G401 (cell line): Measurements from ENCODE around the gene CHID1. TPM values are rescaled to one million over a fixed set of nuclear protein-coding genes. Genes with fewer than 3 reads are reported as not detected.
A peak's percentile ranks its signal among the peaks of the same experiment; 100 is the strongest.

Experiments used
- DNase-seq: peaks from one replicate; pipeline ENCODE4 v3.0.0-alpha.2; 2015; ENCODE audit warnings: low spot score
- in situ Hi-C: cut with HindIII; loops from 2 replicates; pipeline ENCODE4 v1.10.0; 2016; ENCODE audit warnings: low sequenced_read_pairs, mixed read lengths
- total RNA-seq: library from RNA; depleted of rRNA; stranded (reverse); fragments of >200 nt; shearing (Covaris generic); gene quantifications from 2 replicates; pipeline ENCODE4 v1.2.3, GENCODE V29; 2014

CHID1 gene
- total RNA-seq, 1 experiment from 2014 or later = 64.2 TPM

DNA sequence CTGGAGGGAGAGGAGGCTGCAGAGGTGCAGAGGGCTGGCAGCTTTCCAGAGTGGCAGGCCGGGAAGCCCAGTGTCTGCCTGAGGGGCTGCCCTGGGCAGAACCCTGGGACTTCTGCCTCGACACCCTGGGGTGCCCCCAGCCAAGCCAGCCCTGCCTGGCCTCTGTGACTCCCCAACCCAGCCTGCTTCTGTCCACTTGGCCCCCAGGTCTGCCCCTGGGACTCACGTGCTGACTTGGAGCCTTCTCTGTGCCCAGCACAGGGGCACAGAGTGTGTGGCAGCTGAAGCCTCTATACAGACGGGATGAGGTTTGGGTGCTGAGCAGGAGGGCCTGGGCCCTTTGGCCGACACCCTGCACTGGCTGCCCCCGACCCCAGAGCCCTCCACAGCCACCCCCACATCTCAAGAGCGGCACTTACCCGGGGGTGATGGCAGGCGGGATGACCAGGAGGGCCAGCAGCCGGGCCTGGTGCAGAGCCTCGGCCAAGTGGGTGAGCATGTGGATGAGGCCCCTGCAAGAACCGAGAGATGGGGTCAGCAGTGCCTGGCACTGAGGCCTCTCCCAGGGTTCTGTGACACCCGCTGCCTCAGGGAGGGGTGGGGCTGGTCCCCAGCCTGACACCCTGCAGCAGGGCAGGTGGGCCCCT, 17.5 kb downstream of the CHID1 start:
- no peak for DNase-seq
- in situ Hi-C loops = no loop called here

DNA sequence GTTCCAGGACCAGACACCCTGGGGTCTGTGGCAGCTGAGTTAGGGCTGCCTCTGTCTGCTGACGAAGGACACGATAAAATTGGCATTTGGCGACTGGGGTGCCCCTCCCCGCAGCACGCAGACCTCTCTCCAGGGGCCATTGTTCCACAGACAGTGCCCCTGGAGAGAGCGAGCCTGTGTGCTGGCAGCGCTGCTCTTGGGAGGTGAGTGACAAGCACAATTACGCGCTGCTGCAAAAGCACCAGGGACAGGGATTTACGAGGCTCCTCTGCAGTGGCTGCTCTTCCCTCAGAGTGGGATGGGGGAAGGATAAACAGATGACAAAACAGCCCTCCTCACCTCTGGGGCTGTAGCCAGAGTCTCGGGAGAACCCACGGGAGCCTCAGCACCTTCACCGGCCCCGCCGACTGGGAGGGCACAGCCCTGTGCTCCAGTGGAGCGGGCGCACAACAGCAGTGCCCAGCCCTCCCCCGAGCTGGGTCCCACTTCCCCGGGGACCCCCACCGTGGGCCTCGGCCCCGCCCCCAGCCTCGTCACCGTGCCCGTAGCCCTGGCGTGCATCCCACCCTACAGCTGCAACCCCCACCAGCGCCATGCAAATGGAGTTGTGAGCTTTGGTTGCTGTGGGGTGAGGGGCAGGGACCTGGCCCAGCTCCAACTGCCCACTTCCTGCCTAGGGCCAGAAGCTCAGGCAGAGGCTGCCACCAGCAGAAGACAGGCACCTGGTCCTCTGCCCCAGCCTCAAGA, 19.6 kb downstream of the CHID1 start:
- DNase-seq = no peak
- in situ Hi-C loops = no loop called here

DNA sequence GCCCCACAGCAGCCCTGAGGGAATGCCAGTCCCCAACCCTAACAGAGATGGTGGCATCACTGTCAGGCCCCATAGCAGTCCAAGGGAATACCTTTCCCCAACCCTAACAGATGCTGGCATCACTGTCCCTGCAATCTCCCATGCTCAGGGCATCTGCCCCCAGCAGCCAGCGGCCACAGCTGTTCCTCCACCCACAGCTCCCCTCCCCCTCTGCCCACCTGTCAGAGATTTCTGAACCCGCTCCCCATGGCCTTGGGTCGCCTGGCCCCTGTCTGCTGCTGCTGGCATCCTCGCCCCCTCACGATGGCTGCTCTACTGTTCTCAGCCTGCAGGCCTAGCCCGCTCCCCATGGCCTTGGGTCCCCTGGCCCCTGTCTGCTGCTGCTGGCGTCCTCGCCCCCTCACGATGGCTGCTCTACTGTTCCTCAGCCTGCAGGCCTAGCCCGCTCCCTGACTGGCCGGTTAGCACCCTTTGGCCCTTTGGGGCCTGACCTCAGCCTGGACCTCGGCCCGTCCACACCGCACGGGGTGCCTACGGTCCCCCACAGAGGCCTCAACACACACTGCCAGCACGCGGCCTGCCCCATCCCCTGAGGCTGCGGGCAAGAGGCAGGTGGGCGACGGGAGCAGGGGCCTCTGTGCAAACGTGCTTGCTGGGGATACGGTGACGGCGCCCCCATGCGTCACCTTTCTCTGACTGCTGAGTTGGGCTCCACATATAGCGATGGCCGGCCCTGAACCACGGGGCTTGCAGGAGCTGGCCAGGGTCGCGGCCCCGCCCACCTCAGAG, 20.7 kb downstream of the CHID1 start:
- DNase-seq = no peak
- in situ Hi-C loops = no loop called here

DNA sequence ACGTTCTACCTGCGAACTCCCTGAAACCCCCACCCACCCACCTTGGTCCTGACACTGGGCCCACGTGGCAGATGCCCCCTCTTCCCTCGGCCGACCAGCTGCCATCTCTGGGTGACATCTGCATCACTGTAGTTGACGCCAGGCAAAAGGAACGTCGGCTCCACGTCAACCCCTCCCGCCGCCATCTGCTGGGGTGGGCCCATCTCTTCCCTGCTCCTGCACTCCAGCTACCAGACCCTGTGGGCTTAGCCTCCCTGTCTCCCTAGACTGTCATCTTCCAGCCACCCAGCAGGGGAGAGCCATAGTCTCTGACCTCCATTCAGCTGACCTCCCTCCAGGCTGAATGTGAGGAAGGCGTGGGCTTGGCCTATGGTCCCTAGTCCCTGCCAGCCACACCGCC, 21.4 kb downstream of the CHID1 start:
- no peak for DNase-seq
- in situ Hi-C loops = no loop called here

DNA sequence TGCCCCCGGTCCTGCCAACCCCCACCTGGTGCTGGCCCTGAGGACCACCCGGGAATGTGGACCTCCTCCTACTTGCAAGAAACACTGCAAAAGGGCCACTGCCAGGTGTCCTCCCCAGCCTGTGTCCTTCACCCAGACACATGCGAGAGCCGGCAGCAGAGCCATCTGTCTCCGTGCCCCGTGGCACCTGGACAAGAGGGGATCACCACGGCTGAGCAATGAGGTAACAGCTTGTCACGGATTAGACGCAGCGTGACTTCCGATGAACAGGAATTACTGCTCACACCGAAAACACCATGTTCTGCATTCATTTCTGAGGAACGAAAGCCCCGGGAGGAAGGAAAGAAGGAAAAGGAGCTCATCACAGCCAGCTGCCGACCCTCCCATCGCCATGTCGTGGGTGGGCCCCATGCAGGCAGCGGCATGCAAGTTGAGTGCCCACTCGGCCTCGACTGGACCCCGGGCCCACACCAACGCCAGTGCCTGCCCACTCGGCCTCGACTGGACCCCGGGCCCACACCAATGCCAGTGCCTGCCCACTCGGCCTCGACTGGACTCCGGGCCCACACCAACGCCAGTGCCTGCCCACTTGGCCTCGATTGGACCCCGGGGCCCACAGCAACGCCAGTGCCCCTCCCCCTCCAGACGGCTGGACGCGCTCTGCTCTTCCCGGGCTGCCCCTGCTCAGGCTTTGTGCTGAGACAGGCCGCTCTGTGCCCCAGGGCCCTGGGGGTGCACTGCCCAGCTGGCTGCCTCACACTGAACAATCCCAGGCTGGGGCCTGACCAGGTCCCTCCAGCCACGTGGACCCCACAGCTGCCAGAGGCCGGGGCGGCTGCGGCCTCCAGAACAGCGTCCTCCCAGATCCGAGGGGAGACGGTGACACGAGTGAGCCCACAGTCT, 22.0 kb downstream of the CHID1 start:
- in situ Hi-C loops = no loop called here
- peak; percentile 98 for DNase-seq

DNA sequence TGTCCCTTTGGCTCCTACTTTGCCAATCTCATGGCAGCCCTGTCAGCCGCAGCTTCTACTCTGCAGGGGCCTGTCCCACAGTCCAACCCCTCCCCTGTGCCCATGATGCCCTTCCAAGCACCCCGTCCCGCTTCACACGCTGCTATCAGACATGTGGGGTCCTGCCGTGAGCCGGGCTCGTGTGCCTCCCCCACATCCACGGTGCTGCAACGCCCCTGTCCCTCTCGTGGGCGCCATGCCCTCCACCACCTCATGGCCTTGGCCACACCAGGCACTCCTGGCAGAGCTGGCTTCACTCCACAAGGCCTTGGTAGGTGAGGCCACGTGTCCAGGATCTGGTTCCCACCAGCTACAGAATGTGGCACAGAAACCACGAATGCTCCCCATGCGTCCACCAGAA, 23.0 kb downstream of the CHID1 start:
- peak; percentile 33 for DNase-seq
- in situ Hi-C loops = no loop called here

DNA sequence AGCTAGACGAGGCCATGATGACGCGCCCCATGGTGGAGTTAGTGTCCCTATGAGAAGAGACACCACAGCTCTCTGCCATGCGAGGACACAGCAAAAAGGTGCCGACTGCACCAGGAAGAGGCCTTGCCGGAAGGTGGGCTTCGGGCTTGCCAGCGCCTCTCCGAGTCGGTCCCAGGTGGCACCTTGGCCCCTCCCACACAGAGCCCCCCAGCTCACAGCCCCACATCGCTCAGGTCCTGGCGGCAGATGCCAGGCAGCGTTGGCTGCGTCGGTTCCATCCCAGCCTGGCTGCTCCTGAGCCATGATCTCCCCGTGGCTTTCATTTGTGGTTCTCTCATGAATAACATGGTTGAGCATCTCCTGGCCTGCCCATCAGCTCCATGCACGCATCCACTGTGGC, 24.0 kb downstream of the CHID1 start:
- in situ Hi-C loops = no loop called here
- DNase-seq = no peak

DNA sequence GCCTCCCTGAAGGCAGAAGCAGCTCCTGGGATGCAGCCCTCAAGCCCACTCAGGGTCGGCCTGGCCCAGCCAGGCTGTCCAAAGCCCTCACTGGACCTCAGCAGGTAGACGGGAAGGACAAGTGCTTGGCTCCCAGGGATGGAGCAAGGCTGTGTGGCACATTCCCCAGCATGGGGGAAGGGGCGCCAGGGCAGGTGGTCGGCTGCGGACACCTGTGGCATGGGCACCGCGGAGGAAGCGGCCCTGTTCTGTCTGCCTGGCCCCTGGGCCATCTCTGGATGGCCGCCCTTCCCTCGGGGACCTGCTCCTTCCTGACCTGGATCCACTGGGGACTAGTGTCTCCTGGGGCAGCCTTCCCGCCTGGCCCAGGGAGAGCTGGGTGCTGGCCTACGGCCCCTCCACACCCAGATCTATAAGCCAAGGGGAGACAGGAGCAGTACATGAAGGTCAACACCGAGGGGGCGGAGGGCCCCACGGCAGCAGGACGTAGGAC, 26.0 kb downstream of the CHID1 start:
- in situ Hi-C loops = no loop called here

DNA sequence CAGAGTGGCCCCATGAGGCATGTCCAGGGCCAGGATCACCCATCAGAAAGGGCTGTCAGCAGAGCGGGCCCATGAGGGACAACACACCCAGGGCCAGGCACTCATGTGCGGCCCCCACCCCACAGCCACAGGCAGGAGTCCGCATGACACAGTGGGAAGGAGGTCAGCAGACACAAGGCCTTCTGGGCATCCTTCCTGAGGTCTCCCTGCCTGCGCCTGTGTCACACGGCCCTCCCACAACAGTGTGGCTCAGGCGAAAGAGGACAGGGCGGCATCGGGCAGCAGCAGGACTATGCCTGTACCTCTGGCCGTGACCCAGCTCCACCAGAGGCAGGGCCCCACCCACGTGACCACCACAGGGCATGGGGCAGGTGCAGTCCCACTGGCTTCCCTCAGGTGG, 27.1 kb downstream of the CHID1 start:
- in situ Hi-C loops = no loop called here
- DNase-seq = no peak

More for the DNA sequence above, 26.0 kb downstream of the CHID1 start:
- DNase-seq = no peak

DNA sequence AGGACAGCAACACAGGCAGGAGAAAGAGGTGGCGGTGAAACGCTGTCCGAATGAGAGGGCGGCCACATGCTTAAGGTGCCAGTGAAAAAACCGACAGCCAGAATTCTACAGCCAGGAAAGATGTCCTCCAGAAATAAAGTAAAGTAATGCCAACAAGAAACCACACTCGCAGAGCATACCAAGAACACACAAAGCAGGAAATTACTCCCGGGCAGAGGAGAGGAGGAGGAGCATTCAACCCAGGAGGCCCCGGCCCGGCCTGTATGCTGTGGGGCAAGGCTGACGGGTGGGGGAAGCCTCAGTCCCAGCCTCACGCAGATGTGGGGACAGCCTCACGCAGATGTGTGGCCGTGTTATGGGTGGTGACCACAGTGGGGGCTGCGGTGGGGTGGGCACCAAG, 28.0 kb downstream of the CHID1 start:
- in situ Hi-C loops = no loop called here
- no peak for DNase-seq

DNA sequence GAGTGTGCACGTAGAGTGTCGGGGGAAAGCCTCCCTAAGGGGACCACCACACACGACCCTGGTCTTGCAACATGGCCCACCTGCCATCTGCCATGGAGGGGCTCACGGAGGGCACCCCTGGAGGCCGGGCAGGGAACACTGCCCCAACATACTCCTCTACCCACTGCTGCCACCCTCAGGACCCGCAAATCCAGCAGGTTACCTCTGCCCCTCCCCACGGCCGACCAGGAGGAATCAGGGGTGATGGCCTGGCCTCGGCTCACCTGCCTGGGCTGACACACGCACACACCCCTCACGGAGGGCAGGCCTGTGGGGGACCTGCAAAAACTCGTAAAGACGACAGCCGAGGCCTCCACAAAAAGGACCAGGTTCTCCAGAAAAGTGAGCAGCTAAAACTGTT, 30.2 kb downstream of the CHID1 start:
- in situ Hi-C loops = no loop called here
- no peak for DNase-seq

DNA sequence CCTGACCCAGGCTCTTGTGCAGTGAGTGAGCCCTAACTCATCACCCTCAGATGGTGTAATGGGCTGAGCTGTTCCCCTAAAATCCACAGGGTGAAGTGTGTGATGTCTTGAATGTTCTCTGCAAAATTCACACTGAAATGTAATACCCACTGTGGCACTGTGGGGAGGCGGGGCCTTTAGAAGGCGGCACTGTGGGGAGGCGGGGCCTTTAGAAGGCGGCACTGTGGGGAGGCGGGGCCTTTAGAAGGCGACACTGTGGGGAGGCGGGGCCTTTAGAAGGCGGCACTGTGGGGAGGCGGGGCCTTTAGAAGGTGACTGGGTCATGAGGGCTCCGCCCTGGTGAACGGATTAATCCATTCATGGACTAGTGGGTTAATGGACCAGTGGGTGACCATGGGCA, 33.0 kb downstream of the CHID1 start:
- in situ Hi-C loops = no loop called here
- no peak for DNase-seq

DNA sequence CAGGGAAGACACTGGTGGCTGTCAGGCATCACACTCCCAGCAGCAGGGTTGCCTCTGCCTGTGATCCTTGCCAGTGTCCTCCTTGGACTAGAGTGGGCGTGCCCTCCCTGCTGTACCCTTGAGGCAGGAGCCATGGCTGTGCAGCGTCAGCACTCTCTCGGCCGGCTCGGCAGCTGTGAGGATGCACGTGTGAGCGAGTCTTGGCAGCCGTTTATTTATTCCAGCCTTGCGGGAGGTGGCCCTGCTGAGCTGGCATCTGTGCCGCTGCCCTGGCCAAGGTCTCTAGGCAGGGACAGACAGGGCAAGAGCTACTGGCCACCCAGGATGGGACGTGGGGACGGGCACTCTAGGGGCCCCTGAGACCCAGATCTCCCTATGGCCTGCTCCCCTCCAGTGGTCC, 34.1 kb downstream of the CHID1 start:
- DNase-seq = peak; percentile 91
- in situ Hi-C loops = no loop called here

DNA sequence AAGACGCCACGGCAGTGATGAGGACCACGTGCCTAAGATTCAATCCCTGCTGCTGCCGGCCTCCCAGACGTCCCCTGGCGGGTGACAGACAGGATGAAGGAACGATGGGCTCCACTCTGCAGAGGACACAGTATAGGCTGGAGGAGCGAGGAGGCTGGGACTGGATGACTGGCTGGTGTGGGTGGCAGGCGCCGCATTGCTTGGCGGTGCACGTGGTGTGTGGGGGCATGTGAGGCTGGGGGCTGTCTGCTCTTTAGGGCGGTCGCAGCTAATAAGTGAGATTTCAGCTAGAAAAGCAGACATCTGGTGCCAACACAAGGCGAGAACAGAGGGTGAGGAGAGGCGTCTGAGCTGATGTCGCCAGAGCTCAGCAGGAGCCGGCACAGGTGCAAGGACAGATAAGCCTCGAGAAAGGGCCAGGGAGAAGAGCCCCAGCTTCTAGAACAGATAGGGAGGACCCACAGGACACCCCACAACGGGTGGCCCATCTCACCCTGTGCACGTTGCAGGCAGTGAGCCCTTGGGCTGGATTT, 34.8 kb downstream of the CHID1 start:
- DNase-seq = no peak
- in situ Hi-C loops = no loop called here

DNA sequence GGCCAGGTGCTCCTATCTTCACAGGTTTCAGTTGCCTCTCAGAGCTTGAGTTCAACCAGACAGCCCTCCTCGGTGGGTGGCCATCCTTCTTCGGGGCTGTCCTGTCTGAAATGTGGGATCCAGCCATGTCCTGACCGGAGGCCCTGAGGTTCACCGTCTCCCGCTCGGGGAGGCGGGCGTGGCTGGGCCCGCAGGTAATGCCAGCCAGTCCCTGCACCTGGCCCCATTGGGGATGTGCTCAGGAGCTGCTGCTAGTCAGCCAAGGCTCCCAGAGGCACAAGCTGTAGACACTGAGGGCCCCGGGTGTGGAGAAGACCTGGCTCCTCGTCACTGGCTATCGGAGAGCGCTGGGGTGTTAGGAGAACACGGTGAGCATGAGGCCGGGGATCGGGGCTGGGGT, 35.4 kb downstream of the CHID1 start:
- no peak for DNase-seq
- in situ Hi-C loops = no loop called here

DNA sequence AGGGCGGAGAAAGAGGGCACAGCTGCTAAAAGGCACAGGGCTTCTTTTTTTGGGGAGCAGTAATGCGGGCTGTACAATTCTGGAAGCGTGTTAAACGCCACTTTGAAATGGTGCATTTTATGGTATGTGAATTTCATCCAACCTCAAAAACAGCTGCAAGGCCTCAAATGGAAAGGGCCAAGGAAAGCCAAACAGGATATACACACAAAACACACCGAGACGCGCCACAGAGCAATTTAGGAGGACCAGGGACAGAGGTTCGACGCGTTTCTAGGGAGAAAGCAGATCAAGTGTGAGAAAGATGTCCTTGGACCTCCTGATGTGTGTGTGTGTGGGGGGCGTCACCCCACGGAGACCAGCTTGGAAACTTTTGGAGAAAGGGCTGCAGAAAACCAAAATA, 36.9 kb downstream of the CHID1 start:
- DNase-seq = no peak
- in situ Hi-C loops = no loop called here

DNA sequence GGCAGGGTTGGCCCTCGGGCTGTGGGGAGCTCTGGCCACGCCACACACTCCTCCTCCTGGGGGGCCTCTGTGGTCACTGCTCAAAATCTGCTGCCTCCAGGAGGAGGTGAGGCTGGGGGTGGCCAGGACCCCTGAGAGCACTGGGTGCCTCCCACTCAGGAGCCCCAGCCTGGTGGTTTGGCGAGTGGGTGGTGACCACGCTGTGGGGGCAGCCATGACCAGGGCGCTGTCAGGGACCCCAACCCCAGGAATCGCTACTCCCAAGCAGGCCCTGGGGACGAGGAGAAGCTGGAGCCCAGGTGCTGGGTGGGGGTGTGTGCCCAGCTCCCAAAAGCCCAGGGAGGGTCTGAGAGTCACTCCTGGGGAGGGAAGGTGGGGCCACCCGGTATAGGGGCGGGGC, 37.8 kb downstream of the CHID1 start:
- no peak for DNase-seq
- in situ Hi-C loops = no loop called here

DNA sequence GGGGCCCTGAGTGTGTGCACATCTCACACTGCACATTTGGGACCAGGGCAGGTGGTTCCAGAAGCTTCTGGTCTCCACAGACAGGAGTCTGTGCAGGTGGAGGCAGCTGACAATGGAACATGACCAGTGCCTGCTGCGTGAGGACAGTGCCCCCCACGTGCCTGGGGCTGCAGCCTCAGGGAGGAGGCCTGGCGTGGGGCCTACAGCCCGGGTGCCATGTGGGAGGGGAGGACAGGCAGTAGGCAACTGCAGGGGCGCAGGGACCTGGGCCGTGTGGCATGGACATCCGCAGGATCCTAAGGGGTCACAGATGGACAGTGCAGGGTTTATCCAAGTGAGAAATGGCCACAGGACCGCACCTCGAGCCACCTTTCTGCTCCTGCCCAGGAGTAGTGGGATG, 39.1 kb downstream of the CHID1 start:
- no peak for DNase-seq
- in situ Hi-C loops = no loop called here

DNA sequence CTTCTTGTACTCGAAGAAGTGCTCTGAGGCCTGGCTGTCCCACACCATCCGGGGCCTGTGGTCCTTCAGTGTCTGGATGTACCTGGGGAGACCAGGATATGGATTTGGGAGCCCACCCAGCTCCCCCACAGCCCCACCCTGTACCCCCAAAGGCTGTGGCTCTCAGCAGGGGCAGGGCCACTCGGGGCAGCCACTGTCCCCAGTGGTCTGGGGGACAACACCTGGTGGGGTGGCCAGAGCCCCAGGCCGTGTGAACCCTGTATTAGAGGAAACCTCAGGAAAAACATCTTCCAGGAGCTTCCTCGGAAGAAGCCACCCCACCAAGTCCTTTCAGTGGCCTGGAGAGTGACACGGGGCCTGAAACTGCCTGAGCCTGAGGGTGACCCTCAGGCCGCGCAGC, 40.2 kb downstream of the CHID1 start:
- no peak for DNase-seq
- in situ Hi-C loops = no loop called here
